Forelimb muscle (tissue), 1 donor: ENCODE results near the gene SOX9. TPM values are rescaled to one million over a fixed set of nuclear protein-coding genes. Genes with fewer than 3 reads are reported as not detected.

Experiments used
- DNase-seq: peaks from one replicate; pipeline ENCODE4 v3.0.0-alpha.2; 2013; ENCODE audit warnings: low read depth
- polyA plus RNA-seq: library from polyadenylated mRNA; unstranded; fragments of 120-200 nt; gene quantifications from one replicate; pipeline ENCODE4 v1.2.1, GENCODE V29; 2013; ENCODE audit not compliant: insufficient read length

SOX9 gene
- polyA plus RNA-seq: 7.7 TPM

DNA sequence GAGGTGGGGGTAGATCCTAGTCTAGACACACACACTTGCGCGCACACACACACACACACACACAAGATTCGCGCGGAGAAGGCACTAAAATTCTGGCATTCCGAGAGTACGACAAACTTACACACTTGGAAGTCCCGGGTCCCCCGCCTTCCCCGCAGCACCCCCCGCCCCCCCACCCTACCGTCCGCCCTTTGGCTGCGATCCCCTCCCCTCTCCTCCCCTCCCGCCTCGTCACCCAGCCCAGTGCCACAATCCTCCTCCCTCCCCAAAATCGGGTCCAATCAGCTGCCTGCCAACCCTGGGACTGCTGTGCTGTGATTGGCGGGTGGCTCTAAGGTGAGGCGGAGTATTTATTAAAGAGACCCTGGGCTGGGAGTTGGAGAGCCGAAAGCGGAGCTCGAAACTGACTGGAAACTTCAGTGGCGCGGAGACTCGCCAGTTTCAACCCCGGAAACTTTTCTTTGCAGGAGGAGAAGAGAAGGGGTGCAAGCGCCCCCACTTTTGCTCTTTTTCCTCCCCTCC, at the start of gene SOX9:
Gene SOX9, plus strand, starts transcription at position 379 of the 522 bp plus-strand sequence. CDS start 372 bp downstream, outside the sequence.
- DNase-seq: peak; percentile 78

GRCh38 chr17:72071330-72071729, 49.5 kb upstream of the SOX9 start:
- DNase-seq: no peak

DNA sequence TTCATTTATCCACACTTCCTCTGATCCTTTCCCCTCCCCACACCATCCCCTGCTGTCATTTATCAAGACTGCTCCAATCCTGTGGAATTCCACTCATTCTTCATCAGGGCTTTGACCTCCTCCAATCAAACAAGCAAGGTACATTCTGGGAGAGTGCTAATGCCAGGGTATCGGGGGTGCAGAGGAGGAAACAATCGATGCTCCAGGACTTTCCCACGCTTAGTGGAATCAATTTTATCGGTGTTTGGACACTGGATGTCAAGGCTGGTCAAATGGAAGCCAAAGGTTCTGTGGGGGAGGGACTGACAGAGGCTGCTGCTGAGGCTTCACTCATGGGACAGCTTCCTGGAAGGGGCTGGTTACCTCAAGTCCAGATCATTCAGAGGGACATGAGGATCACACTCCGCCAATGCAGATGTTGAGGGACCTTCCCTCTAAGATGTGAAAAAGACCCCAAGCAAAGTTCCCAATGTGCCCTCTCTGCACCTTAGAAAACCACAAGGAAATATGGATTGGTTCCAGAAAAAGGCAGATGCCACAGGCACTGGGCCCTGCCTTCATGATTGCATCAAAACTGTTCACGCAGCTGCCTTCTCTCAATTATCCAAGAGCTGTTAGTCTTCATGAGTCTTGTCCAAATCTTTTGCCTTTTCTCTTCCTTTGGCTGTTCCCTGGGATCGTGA, 44.7 kb upstream of the SOX9 start:
- no peak for DNase-seq

- DNase-seq: no peak
Measured at GRCh38 chr17:72076678-72077030, 44.2 kb upstream of the SOX9 start.

GRCh38 chr17:72077326-72077960, 43.4 kb upstream of the SOX9 start:
- no peak for DNase-seq

DNA sequence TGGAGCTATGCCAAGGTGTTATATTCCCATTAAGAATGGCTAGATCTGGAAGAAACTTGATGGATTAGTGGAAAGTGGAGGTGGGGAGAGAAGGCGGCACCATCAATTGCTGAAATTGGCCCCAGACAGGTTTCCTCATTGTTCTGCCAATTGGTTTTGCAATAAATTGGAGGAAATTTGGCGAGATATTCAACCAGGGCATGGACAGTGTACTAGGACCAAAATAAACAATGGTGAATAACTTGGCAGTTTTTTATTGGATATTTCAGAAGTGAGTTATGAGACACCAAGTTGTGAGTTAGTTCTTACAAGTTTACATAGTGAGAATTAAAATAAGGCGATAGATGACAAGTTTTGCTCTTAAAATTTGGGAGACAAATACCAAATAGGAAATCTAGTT, 41.1 kb upstream of the SOX9 start:
- no peak for DNase-seq

DNA sequence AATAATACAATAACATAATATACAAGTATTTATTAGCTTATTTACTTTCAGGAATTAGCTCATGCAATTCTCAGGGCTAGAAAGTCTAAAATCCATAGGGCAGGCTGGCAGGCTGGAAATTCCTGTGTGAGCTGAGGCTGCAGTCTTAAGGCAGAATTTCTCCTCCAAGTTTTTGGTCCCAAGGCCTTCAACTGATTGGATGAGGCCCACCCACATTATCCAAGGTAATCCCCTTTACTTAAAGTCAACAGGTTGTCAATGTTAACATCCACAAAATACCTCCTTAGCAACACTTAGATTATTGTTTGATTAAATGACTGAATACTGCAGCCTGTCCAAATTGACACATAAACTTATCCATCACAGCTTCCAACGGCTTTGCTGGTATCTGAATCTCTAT, 32.9 kb upstream of the SOX9 start:
- no peak for DNase-seq

DNA sequence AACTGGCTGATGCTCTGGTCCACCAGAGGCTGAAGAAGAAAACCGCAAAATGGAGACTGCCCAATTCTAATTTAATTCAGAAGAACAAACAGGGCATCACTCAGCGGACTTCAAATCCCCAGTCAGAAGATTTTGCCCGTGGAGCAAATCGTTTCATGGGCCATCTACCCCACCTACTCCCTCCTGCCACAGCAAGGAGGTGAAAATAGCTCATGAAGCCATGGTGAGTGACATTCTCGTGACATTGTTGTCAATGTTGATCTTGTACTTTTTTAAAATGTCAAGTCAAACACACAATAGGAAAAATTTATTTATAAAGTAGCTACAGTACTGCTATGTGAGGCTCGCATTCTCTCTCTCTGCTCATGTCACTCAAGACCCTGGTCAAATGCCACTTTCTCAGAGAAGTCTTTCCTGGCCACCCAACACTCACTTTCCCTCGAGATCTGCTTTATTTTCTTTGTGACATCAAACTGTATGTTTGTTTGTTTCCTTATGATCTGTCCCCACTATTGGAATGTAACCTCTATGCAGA, 31.3 kb upstream of the SOX9 start:
- DNase-seq: no peak

DNA sequence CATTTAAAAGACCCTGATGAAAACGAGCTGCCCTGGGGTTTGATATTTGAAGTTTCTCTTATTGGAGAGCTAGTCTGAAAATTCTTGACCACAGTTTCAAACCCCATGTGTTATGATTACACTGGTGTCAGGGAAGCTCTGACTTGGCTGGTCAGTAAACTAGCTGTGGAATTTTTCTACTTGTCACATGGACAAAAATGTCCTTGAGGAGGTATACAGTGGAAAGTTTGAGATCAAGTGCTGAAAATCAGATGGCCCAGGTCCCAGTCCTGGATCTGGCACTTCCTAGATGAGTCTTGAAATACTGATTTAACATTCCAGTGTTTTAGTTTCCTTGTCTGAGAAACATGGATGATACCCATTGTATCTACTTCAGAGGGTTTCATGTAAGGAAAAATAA, 30.7 kb upstream of the SOX9 start:
- no peak for DNase-seq

- DNase-seq: no peak
Measured at GRCh38 chr17:72092710-72093322, 28.0 kb upstream of the SOX9 start.

- no peak for DNase-seq
Measured at GRCh38 chr17:72093707-72094106, 27.1 kb upstream of the SOX9 start.

- no peak for DNase-seq
Measured at GRCh38 chr17:72095316-72095715, 25.5 kb upstream of the SOX9 start.

GRCh38 chr17:72097144-72097543, 23.7 kb upstream of the SOX9 start:
- DNase-seq: no peak

- DNase-seq: no peak
Measured at GRCh38 chr17:72099919-72100318, 20.9 kb upstream of the SOX9 start.

GRCh38 chr17:72100470-72100869, 20.4 kb upstream of the SOX9 start:
- no peak for DNase-seq

DNA sequence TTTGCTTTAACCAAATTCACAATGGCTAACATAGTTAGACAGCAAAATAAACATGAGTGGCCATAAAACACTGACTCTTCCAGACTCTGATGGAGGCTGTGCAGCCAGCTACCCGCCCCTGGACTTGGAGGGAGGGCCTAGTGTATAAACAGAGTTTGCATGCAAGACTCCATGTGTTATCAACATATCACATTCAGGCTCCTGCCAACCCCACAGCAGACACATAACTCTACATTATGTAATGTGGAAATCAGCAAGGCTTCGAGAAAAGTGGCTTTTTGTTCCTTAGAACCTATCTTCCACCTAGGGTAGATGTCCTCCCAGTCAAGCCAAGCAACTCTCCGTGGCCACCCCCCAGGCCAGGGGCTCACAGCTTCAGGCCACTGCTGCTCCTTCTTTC, 19.3 kb upstream of the SOX9 start:
- DNase-seq: no peak

- DNase-seq: no peak
Measured at GRCh38 chr17:72102366-72102765, 18.5 kb upstream of the SOX9 start.

DNA sequence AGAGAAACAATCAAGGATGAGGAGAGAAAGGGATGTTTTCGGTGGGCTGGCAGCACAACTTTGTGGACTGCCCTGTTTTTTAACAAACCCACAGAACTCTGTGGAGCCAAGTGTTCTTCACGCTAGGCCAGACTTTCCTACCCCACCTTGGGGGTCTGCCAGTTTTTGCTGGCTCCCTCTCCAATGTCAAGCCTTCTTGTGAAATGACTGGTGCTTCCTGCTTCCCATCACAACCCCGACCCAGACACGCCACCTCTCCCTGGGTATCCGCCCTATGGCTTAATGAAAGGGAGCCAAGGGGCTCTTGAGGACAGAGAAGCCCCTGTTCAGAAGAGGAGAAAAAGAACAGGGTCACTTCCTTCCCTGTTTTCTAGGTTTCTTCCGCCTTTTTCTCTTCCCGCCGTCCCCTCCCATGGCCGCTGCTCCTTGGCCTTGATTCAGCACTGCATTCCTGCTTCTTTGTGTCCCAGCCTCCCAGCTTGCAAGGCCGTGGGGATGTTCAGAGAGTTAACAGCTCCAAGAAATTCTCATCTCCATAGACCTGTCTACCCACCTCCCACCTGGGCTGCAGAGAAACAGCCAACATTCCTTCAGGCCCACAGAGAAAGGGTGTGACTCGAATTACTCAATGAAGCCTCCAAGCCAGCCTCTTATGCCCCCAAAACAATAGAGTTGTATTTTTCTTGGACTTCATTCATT, 16.5 kb upstream of the SOX9 start:
- no peak for DNase-seq

- DNase-seq: no peak
Measured at GRCh38 chr17:72104863-72105234, 16.0 kb upstream of the SOX9 start.

DNA sequence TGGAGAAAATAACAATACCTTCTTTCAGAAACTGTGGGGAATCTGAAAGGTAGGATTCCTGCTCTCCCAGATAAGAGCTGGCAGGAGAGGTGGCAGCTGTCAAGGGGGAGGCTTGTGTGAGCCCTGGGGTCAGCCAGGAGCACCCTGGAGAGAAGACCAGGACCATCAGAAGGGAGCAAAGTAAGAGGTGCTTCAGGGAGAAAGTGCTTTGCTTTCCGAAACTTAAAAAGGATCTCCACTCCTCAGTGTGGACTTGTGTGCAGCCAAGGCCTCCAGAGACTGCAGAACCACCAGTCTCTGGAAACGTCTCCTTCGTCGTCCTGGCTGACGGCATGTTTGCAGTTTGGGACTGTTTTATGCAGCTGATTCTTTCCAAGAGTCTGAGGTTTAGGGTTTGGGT, 13.7 kb upstream of the SOX9 start:
- no peak for DNase-seq

- no peak for DNase-seq
Measured at GRCh38 chr17:72110231-72110941, 10.4 kb upstream of the SOX9 start.

GRCh38 chr17:72110942-72111318, 9.9 kb upstream of the SOX9 start:
- no peak for DNase-seq
